GM12878 (cell line): ENCODE measurements around the gene DMD. TPM values are rescaled to one million over a fixed set of nuclear protein-coding genes. Genes with fewer than 3 reads are reported as not detected.

Source experiments
- ATAC-seq: fragments of 200-7000 bp; cut with Tn5 transposase; 3 replicates; pipeline ENCODE4 v1.9.1; 2020; ENCODE audit warnings: mild to moderate bottlenecking, moderate library complexity
- BruUV-seq: library from RNA; stranded (reverse); fragments of 400-500 nt; replicated peaks from 2 replicates; lab custom pipeline; 2021; lab: Mats Ljungman, UMichigan
- CTCF ChIA-PET: fragments of 300-600 bp; sonication (Branson Sonifier 250); formaldehyde crosslinking; extraction: SDS; loops from one replicate; lab custom pipeline; 2021; ENCODE audit warnings: inconsistent platforms; lab: Yijun Ruan, JAX
- POLR2A ChIA-PET: fragments of 350-600 bp; formaldehyde crosslinking; extraction: SDS; loops from one replicate; lab custom pipeline; 2021; ENCODE audit warnings: inconsistent platforms; lab: Charles Lee
- RAD21 ChIA-PET: fragments of 300-600 bp; sonication (Branson Sonifier 250); formaldehyde crosslinking; loops from one replicate; lab custom pipeline; 2023; ENCODE audit warnings: antibody characterized with exemption; ENCODE audit not compliant: unreplicated experiment; lab: Charles Lee
- SMC1A ChIA-PET: fragments of 300-600 bp; sonication (Branson Sonifier 250); formaldehyde crosslinking; loops from one replicate; lab custom pipeline; 2023; ENCODE audit not compliant: unreplicated experiment, uncharacterized antibody; lab: Charles Lee
- DNase-seq: peaks from one replicate; pipeline ENCODE4 v3.0.0-alpha.2; 2011; ENCODE audit warnings: low read depth, low spot score
- FAIRE-seq: peaks from 3 replicates; lab custom pipeline; 2011; peaks lifted over from hg19 to GRCh38; lab: Jason Lieb, UNC
- H2AFZ ChIP-seq: 2 replicates; pipeline ENCODE4 v1.6.0; 2011; ENCODE audit warnings: low read depth, low read length, control low read depth; ENCODE audit not compliant: control insufficient read depth
- H3K27ac ChIP-seq: 2 replicates; pipeline ENCODE4 v1.5.1; 2011; ENCODE audit warnings: control low read depth; ENCODE audit not compliant: control insufficient read depth, insufficient read depth
- H3K27me3 ChIP-seq, 2 experiments: replicated peaks in 1 of 2; 2 replicates each; pipeline versions ENCODE4 v1.6.0 to v1.6.1; 2011; ENCODE audit warnings: low read length in 1 of 2; ENCODE audit not compliant: control insufficient read depth in 2 of 2, insufficient read depth in 2 of 2
- H3K36me3 ChIP-seq, 2 experiments: 2 replicates each; pipeline ENCODE4 v1.5.1; 2011; ENCODE audit warnings: low read length in 1 of 2; ENCODE audit not compliant: control insufficient read depth in 2 of 2, insufficient read depth in 2 of 2
- H3K4me1 ChIP-seq: 2 replicates; pipeline ENCODE4 v1.6.1; 2011; ENCODE audit warnings: mild to moderate bottlenecking, low read length, moderate library complexity, mixed read lengths; ENCODE audit not compliant: control insufficient read depth, insufficient read depth
- H3K4me2 ChIP-seq: 2 replicates; pipeline ENCODE4 v1.6.0; 2011; ENCODE audit warnings: control low read depth; ENCODE audit not compliant: control insufficient read depth, insufficient read depth
- H3K4me3 ChIP-seq: fragments of 200-600 bp; sonication (generic); 2 replicates; pipeline ENCODE4 v1.5.1; 2016
- H3K79me2 ChIP-seq: 2 replicates; pipeline ENCODE4 v1.6.0; 2011; ENCODE audit warnings: low read length; ENCODE audit not compliant: control insufficient read depth, insufficient read depth
- H3K9ac ChIP-seq: 2 replicates; pipeline ENCODE4 v1.8.0; 2011; ENCODE audit warnings: low read length, control low read depth, mixed read lengths; ENCODE audit not compliant: control insufficient read depth, insufficient read depth
- H3K9me3 ChIP-seq: replicated peaks from 3 replicates; pipeline ENCODE4 v1.5.1; 2011; ENCODE audit warnings: mild to moderate bottlenecking, low read length; ENCODE audit not compliant: control insufficient read depth, insufficient read depth
- H4K20me1 ChIP-seq: 2 replicates; pipeline ENCODE4 v1.6.0; 2011; ENCODE audit not compliant: control insufficient read depth, insufficient read depth
- ATF3 ChIP-seq: IDR thresholded peaks from 2 replicates; pipeline ENCODE4 v1.6.1; 2011; ENCODE audit warnings: low read depth, mild to moderate bottlenecking, low read length, moderate library complexity, borderline replicate concordance; ENCODE audit errors: extremely low read depth
- CBFB ChIP-seq: IDR thresholded peaks from 2 replicates; pipeline ENCODE4 v1.6.1; 2016; ENCODE audit warnings: antibody characterized with exemption, low read depth
- JUND ChIP-seq: IDR thresholded peaks from 2 replicates; pipeline ENCODE4 v1.6.1; 2012; ENCODE audit warnings: low read depth, mild to moderate bottlenecking, low read length, improper control_type of control experiment, moderate library complexity
- MXI1 ChIP-seq: fragments of 150-350 bp; IDR thresholded peaks from 2 replicates; pipeline ENCODE4 v1.6.1; 2011; ENCODE audit warnings: low read depth, mild to moderate bottlenecking, inconsistent platforms, low read length, improper control_type of control experiment
- NR2C1 ChIP-seq: fragments of 450-650 bp; IDR thresholded peaks from 2 replicates; pipeline ENCODE4 v1.6.1; 2017; ENCODE audit warnings: antibody characterized with exemption, mild to moderate bottlenecking, moderate library complexity
- POLR2A ChIP-seq: IDR thresholded peaks from 2 replicates; pipeline ENCODE4 v1.6.1; 2011; ENCODE audit warnings: low read depth, mild to moderate bottlenecking, low read length
- SIN3A ChIP-seq: IDR thresholded peaks from 2 replicates; pipeline ENCODE4 v1.6.1; 2012; ENCODE audit warnings: low read depth, low read length, improper control_type of control experiment
- SIX5 ChIP-seq: IDR thresholded peaks from 2 replicates; pipeline ENCODE4 v1.6.1; 2011; ENCODE audit warnings: mild to moderate bottlenecking, low read depth, low read length, moderate library complexity; ENCODE audit not compliant: severe bottlenecking
- TCF3 ChIP-seq: IDR thresholded peaks from 2 replicates; pipeline ENCODE4 v1.6.1; 2012; ENCODE audit warnings: low read depth, mild to moderate bottlenecking, low read length, borderline replicate concordance; ENCODE audit not compliant: insufficient read depth
- ZBED1 ChIP-seq: IDR thresholded peaks from 2 replicates; pipeline ENCODE4 v1.6.1; 2016; ENCODE audit warnings: borderline replicate concordance
- ZNF274 ChIP-seq: IDR thresholded peaks from one replicate; pipeline ENCODE4 v1.8.0; 2011; ENCODE audit not compliant: insufficient read length, insufficient read depth
- WGBS: methylation state at CpG from one replicate; pipeline ENCODE4 v1.1.6; 2016; ENCODE audit warnings: low lambda C conversion rate; ENCODE audit not compliant: insufficient replicate concordance, insufficient coverage; ENCODE audit errors: missing lambda C conversion rate; 5-methylcytosine and 5-hydroxymethylcytosine counted together
- in situ Hi-C: fragments of 300-500 bp; cut with MboI; formaldehyde crosslinking; loops from 9 replicates; pipeline ENCODE4 v1.14.3; 2018; ENCODE audit warnings: mixed read lengths
- intact Hi-C: fragments of 100-400 bp; cut with micrococcal nuclease; formaldehyde crosslinking; loops from one replicate; pipeline ENCODE4 v1.14.2; 2022; ENCODE audit not compliant: unreplicated experiment
- polyA plus RNA-seq, 11 experiments: library from polyadenylated mRNA; depleted of rRNA in 4 of 11; unstranded in 6 of 11; stranded (reverse) in 5 of 11; fragments of >200 nt; fragmentation: Nextera tagmentation in 4 of 11; fragmentation: Illumina TruSeq in 1 of 11; extraction: Ambion mirVana in 4 of 11; extraction: Trizol in 1 of 11; gene quantifications; 1 replicate in 1 of 11; 2 replicates in 10 of 11; pipeline versions ENCODE4 v1.2.1 to v1.2.3, GENCODE V29; 2011 to 2016; ENCODE audit warnings: inconsistent platforms in 2 of 11, missing spikeins in 2 of 11, low read depth in 1 of 11
- total RNA-seq, 4 experiments: library from RNA; depleted of rRNA in 3 of 4; stranded (reverse); fragments of >200 nt in 3 of 4; fragmentation: Illumina TruSeq in 1 of 4; extraction: Trizol in 1 of 4; gene quantifications; 2 replicates each; pipeline versions ENCODE4 v1.2.1 to v1.2.3, GENCODE V29; 2013 to 2021
- TF ChIP-seq, protein P1 (sequence below): fragments of 450-650 bp; IDR thresholded peaks from 2 replicates; pipeline ENCODE4 v1.6.1; 2016; ENCODE audit warnings: mild to moderate bottlenecking
- TF ChIP-seq, protein P2 (sequence below): fragments of 450-650 bp; IDR thresholded peaks from 2 replicates; pipeline ENCODE4 v1.6.1; 2016; ENCODE audit warnings: mild to moderate bottlenecking

DMD gene
- total and polyA plus RNA-seq, 10 of the 15 experiments (the other 5 are each of a cell fraction or from before 2014, with no cell fraction given), result 1.4 to 24.3 (median 4.3) TPM

DNA sequence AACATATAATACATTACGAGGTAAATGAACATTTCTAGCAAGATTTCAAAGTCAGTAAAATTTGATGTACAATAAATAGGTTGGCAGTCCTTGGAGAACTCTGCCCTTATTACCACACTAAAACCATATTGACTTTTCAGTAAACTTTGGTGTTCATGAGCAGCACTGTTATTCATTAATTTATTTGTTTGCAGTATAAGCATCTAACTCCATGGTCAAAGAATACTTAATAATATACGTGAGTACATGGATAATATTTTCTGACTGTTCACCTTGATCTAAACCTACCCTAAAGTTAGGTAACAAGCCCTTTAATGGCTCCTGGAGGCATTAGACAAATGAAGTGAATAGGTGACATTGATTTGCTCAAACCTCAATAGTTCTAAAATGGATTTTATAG is 1322.3 kb downstream of the DMD start:
- ChIA-PET SMC1A (no interaction called here), RAD21 (no interaction called here), CTCF (no interaction called here), POLR2A (no interaction called here)
- Histone ChIP-seq H3K27ac (no peak overlapping the region), H3K4me1 (no peaks in the 10 kb centered on the region), H4K20me1 (no peaks in the 10 kb centered on the region), H3K4me2 (no peak overlapping the region), H2AFZ (no peak overlapping the region), H3K4me3 (no peak overlapping the region), H3K36me3 (no peaks in the 10 kb centered on the region), H3K79me2 (no peaks in the 10 kb centered on the region), H3K27me3 (no peaks in the 10 kb centered on the region), H3K9me3 (no peaks in the 10 kb centered on the region), H3K9ac (no peak overlapping the region)
- in situ Hi-C loops, result no loop called here
- WGBS, result 0% methylated on average over 2 of the region's 2 CpGs
- no TSS peak for BruUV-seq
- intact Hi-C loops, result no loop called here
- DNase-seq, result no peak
- TF ChIP-seq ATF3, result no peak
- TF ChIP-seq MXI1, result no peak
- TF ChIP-seq NR2C1, result no peak
- no peak for TF ChIP-seq POLR2A
- TF ChIP-seq SIN3A, result no peak
- no peak for TF ChIP-seq JUND
- TF ChIP-seq SIX5, result no peak
- TF ChIP-seq TCF3, result no peak
- no peak for ATAC-seq
- no peak for FAIRE-seq

GRCh38 chrX:31884535-31884934 is 1326.8 kb downstream of the DMD start:
- Histone ChIP-seq H3K9me3 (no peaks in the 10 kb centered on the region), H3K9ac (no peak overlapping the region), H3K79me2 (no peaks in the 10 kb centered on the region), H2AFZ (no peak overlapping the region), H3K27me3 (no peaks in the 10 kb centered on the region), H3K27ac (no peak overlapping the region), H3K4me2 (no peak overlapping the region), H3K36me3 (no peaks in the 10 kb centered on the region), H3K4me1 (no peaks in the 10 kb centered on the region), H3K4me3 (no peak overlapping the region), H4K20me1 (no peaks in the 10 kb centered on the region)
- in situ Hi-C loops, result no loop called here
- intact Hi-C loops, result no loop called here
- no peak for TF ChIP-seq ZNF274
- no peak for TF ChIP-seq CBFB
- TF ChIP-seq, protein P1, sequence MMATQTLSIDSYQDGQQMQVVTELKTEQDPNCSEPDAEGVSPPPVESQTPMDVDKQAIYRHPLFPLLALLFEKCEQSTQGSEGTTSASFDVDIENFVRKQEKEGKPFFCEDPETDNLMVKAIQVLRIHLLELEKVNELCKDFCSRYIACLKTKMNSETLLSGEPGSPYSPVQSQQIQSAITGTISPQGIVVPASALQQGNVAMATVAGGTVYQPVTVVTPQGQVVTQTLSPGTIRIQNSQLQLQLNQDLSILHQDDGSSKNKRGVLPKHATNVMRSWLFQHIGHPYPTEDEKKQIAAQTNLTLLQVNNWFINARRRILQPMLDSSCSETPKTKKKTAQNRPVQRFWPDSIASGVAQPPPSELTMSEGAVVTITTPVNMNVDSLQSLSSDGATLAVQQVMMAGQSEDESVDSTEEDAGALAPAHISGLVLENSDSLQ, result no peak
- TF ChIP-seq, protein P2, sequence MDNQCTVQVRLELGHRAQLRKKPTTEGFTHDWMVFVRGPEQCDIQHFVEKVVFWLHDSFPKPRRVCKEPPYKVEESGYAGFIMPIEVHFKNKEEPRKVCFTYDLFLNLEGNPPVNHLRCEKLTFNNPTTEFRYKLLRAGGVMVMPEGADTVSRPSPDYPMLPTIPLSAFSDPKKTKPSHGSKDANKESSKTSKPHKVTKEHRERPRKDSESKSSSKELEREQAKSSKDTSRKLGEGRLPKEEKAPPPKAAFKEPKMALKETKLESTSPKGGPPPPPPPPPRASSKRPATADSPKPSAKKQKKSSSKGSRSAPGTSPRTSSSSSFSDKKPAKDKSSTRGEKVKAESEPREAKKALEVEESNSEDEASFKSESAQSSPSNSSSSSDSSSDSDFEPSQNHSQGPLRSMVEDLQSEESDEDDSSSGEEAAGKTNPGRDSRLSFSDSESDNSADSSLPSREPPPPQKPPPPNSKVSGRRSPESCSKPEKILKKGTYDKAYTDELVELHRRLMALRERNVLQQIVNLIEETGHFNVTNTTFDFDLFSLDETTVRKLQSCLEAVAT, result no peak
- TF ChIP-seq TCF3, result no peak
- TF ChIP-seq ZBED1, result no peak
- CTCF ChIA-PET, result no interaction called here
- no peak for DNase-seq
- SMC1A ChIA-PET, result no interaction called here
- BruUV-seq, result no TSS peak
- RAD21 ChIA-PET, result no interaction called here
- FAIRE-seq, result no peak
- ATAC-seq, result no peak
- POLR2A ChIA-PET, result no interaction called here
- 35% methylated on average over 2 of the region's 2 CpGs for WGBS
